RCC 7860 (cell line): ENCODE measurements around the gene TOGARAM1.
A peak's percentile ranks its signal among the peaks of the same experiment; 100 is the strongest.

Source experiments
- DNase-seq: peaks from one replicate; pipeline ENCODE4 v3.0.0-alpha.2; 2015; ENCODE audit warnings: low spot score
- FAIRE-seq: peaks from 2 replicates; lab custom pipeline; 2012; peaks lifted over from hg19 to GRCh38; lab: Jason Lieb, UNC

Gene TOGARAM1

DNA sequence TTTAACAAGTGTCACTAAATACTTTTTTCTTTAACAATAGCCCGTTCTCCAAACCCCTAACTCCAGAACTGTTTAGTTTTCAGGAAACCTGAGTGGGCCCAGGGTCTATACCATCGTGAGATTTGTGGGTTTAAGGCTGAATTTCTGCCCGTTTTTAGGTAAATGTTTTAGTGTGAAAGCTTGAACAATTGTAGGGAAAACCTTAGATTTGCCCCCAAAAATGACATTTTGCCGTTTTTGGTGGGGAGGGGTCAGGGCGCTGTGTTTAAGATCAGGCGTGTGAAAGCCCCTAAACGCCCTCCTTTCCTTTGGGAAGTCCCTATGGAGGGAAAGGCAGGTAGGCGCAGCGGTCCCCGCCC, 121.6 kb downstream of the TOGARAM1 start:
- FAIRE-seq = no peak

DNA sequence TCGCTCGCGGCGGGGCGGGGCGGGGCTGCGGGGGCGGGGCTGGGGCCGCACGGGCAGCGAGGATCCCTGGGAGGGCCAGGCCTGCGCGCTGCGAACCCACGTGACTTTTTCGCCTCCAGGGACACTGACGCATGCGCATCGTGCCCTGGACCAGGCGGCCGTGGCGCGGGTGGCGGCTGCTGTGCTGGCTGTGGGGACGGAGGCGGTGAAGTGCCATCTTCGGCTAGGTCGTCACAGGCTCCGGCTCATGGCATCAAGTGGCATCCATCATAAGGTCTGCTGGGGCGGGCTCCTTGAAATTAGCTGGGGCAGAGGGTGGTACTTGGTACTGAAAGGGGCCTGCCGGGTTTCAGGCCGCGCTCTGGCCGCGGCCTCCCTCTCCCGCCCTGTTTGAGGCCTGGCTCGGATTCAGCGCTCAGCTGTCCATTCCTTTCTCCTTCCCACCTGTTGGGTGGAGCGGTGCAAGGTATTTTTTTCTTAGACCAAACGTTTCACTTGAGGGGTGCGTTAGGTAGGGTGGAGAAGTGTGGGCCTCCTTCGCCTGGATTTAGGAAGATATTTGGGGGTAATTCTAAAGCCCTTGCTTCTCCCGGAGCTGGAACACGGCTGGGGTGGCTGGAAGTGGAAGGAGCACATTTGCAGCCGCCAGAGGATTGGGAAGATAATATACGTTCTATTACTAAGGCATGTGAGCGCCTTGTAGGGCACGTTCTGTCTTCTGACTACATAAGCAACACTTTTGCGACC, 122.2 kb downstream of the TOGARAM1 start, which contains the start of gene PRPF39:
Gene PRPF39 (plus strand): TSS at position 141 of the 747 bp plus-strand sequence. CDS start 11,124 bp downstream, outside the sequence.
- FAIRE-seq (no peak), DNase-seq (peak; percentile 68)

More for the DNA sequence above, 121.6 kb downstream of the TOGARAM1 start:
- DNase-seq = no peak

DNA sequence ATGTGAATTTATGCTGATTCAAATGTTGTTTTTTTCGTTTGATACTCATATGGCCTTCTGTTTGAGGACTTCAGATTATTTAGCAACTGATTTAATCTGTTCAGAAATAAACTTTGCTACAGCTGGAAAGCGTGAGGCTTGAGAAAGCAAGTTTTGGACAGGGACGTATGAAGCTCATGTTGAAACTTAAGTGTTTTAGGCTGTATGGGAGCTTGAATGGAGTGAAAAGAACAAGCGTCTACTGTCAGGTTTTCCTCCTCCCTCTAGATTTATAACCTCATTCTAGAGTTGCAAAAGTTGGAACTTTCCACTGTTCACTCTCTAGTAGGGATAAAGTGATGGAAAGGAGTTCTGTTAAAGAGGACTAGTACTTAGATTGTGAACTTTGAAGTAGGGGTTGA, 123.0 kb downstream of the TOGARAM1 start:
- FAIRE-seq = no peak
- no peak for DNase-seq

DNA sequence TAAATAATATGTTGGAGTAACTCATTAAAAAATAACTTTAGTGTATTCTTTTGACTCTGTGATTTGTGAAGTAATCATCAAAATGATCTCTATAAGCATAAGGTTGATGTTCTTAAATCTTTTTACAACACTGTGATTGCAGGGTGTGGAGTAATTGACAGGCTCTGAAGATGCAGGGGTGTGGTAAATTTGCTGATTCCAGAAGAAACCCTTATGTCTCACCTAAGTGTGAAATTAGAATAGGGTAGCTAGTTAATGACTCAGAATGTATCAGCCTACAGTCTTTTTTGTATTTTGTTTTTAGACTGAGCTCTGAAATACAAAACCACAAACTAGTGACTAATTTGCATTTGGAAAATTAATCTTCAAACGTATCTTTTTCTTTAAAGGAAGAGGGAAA, 127.8 kb downstream of the TOGARAM1 start:
- no peak for FAIRE-seq
- DNase-seq = no peak

DNA sequence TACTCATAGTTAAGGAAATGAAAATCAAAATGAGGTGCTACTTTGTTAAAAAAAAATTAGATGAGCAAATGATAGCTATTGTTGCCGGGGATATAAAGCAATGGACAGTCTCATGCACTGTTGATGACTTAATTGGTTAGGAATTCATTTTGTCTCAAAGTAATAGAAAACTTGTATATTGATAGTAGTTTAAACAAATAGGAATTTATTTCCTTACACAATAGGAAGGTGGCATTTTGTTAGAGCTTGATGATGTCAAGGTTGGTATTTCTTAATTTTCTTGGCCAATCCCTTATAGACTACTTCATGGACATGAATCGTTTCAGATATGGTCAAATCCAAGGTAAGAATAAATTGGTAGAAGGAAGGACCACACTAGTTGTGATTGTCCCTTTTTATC, 129.7 kb downstream of the TOGARAM1 start:
- no peak for DNase-seq
- no peak for FAIRE-seq

DNA sequence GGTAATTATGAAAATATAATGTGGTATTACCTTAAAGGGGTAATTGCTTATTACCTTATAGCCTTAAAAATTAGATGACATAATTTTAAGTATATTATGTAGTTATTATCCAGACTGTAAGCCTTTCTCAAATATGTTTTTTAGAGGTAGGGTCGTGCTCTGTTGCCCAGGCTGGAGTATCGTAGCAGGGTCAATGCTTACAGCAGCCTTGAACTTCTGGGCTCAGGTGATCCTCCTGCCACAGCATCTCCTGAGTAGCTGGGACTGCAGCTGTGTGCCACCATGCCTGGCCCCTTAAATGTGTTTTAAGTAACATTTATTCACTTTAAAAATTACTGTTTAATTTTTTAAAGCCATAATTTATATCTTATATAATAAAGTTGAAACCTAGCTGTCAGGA, 132.3 kb downstream of the TOGARAM1 start:
- FAIRE-seq (no peak), DNase-seq (no peak)

DNA sequence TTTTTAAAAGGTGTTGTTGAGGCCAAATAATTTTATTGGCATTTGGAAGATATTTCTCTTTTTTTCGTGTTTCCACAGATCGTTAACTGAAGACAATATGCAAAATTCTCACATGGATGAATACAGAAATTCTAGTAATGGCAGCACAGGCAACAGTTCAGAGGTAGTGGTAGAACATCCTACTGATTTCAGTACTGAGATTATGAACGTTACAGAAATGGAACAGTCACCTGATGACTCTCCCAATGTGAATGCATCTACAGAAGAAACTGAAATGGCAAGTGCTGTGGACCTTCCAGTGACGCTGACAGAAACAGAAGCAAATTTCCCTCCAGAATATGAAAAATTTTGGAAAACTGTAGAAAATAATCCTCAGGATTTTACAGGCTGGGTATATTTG, 133.2 kb downstream of the TOGARAM1 start:
- FAIRE-seq = no peak

DNA sequence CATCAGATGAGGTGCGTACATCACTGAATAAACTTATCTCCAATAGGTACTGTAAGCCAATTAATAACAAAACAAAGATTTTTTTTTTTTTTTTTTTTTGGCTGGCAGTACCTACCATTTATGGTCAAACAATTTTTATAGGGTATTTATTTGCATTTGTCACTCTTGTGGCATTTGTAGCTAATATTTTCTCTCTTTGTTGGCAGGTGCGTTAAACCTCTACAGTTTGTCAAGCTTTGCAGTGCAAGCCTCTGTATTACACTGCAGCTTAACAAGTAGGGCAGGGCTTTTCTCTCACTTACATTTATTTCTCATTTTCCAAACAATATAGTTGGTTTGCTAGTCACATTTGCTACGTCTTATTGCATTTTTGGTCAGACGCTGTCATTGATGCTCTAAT, 134.2 kb downstream of the TOGARAM1 start:
- DNase-seq (no peak), FAIRE-seq (no peak)

More for the DNA sequence above, 133.2 kb downstream of the TOGARAM1 start:
- DNase-seq = no peak

DNA sequence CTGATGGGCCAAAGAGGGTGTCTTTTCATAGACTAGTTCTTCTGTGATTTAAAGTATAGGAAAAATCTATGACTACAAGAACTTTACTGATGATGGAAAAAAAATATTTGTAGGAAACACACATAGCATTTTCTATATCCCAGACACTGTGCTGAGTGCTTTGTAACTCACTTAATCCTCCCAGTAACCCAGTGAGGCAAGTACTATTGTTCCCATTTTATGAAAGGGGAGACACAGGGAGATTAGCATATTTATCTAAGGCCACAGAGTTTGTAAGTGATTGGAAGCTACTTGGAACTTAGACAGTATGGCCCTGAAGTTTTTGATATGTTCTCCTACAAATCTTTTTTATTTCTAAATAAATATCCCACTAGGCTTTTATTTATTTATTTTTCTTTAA, 141.8 kb downstream of the TOGARAM1 start:
- FAIRE-seq = no peak
- no peak for DNase-seq

DNA sequence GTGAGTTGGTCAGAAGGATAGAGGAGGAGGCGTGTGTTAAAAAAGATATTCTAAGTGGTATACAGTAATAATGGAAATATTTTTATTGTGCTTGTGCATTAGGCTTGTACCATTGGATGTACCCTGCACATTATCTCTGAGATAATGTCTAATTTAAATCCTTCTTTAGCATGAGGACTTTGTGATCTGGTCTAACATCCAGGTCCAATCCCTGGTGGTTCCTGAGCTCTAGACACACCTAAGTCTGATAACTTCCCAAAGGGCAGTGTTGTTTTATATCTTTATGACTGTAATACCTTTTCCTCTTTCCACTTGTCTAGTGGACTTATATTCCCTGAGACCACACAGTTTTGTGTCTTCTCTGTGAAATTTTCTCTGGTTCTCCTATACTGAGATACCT, 142.6 kb downstream of the TOGARAM1 start:
- DNase-seq (no peak), FAIRE-seq (no peak)

DNA sequence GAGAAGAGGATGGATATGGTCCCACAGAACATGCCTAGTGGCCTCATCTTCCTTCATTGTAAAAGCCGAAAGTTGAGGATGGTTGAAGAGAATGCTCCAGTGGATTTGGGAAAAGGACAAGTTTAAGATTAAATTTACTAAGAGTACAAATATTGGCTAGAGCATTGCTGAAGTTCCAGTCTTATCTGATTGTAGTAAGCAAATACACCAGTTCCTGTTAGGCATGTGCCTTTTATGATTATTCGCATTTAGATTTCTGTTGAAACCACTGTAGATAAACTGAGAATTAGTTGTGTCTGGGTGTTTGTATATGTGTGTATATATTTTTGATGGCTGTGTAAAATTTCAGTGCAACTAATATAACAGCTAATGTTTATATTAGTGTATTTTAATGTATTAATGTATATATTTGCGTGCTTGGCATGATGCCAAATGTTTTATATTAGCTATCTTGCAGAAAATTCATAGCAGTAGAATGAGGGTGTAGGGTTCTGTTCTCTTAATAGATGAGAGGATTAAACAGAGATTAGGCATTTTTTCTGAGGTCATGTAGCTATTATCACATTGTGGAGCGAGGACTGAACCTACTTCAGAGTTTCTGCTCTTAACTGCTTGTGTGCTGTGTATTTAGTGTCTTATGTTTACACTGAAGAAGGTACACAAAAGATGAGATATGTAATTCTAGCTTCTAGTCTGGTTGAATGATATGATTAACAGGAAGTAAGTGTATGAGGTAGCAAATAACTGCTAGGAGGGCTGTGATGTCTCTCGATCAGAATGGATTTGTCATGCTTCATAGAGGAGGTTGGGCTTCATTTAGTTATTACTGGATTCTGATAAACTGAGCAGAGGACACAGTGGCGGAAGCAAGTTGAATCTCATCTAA, 151.1 kb downstream of the TOGARAM1 start:
- DNase-seq (no peak), FAIRE-seq (no peak)

DNA sequence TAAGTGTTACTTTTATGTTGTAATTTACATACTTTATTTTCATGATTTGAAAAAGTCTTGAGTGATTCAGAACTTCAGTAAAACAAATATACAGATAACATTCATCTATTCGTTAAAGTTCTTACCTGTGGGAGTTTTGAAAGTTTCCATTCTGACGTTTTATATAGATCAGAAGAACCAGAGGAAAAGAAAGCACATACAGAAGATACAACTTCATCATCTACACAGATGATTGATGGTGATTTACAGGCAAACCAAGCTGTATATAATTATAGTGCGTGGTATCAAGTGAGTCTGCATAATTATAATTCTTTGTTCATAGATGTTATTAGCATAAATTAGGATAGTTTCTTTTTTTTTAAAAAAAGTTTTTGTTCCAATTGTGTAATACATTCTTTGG, 152.3 kb downstream of the TOGARAM1 start:
- FAIRE-seq (no peak), DNase-seq (no peak)

DNA sequence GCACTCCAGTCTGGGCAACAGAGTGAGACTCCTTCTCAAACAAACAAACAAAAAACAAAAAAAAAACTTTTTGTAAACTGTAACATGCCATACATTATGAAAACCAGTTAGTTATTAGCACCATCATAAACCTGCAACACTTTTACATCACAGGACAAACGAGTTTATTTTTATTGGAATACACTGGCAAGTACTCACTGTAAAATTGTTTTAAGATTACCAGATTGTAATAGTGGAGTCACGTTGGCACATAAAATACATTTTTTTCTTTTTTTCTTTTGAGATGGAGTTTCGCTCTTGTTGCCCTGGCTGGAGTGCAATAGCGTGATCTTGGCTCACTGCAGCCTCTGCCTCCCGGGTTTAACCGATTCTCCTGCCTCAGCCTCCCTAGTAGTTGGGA, 156.6 kb downstream of the TOGARAM1 start:
- DNase-seq (no peak), FAIRE-seq (no peak)

DNA sequence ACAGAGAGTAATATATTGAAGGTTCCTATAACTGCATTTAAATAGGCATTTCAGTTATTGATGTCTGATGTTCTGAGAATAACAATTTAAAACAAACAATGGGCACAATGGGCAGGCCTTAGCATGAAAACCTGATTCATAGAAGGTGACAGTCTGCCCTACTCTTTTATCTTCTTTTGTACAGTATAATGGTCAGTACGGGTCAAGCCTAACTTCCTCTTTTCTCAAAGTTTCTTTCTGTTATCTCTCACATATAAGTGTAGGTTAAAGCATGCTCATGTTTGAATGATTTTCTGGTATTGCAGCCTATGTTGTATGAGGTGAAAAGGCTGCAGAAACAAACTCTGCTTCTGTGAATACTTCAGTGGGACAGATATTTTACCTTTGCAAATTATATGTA, 158.1 kb downstream of the TOGARAM1 start:
- FAIRE-seq = no peak
- no peak for DNase-seq

DNA sequence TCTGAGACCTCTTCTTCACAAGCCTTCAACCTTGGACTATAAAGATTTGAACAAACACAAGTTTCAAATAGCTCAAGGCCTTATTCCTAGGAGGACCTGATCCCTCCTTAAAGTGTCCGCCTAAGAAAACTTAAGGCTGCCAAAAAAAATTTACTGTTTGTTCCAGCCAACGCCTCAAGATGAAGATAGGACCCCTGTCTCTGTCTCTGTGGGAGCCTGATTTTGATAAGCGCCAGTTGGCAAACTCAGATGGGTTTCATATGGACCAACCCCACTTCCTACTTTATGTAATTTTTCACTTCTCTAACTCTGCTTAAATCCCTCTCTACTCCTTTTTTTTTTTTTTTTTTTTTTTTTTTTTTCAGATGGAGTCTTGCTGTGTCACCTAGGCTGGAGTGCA, 161.3 kb downstream of the TOGARAM1 start:
- FAIRE-seq (no peak), DNase-seq (no peak)
